Bronchial epithelial cell (primary cell): ENCODE results near the gene LRRFIP2. TPM values are rescaled to one million over a fixed set of nuclear protein-coding genes. Genes with fewer than 3 reads are reported as not detected.
A peak's percentile ranks its signal among the peaks of the same experiment; 100 is the strongest.
"Not testable (repeated sequence)": the region's sequence is repeated elsewhere in the genome, so short reads cannot be mapped to it uniquely, and the experiment has no call there.

Experiments
- DNase-seq: peaks from one replicate; pipeline ENCODE4 v3.0.0-alpha.2; 2010; ENCODE audit warnings: low read depth
- FAIRE-seq: peaks from 2 replicates; lab custom pipeline; 2011; peaks lifted over from hg19 to GRCh38; lab: Jason Lieb, UNC
- H3K27me3 ChIP-seq: 2 replicates; pipeline ENCODE4 v1.5.1; 2011; ENCODE audit warnings: low read length; ENCODE audit not compliant: control insufficient read depth, insufficient read depth
- H3K36me3 ChIP-seq: 2 replicates; pipeline ENCODE4 v1.5.1; 2011; ENCODE audit warnings: low read length; ENCODE audit not compliant: control insufficient read depth, insufficient read depth
- H3K4me3 ChIP-seq: 2 replicates; pipeline ENCODE4 v1.5.1; 2011; ENCODE audit warnings: mild to moderate bottlenecking, low read depth, low read length, control low read depth
- total RNA-seq: library from RNA; depleted of rRNA; stranded (reverse); fragments of >200 nt; gene quantifications from 2 replicates; pipeline ENCODE4 v1.2.1, GENCODE V29; 2014
- TF ChIP-seq, protein P1 (sequence below): IDR thresholded peaks from 2 replicates; pipeline ENCODE4 v1.5.1; 2011; ENCODE audit warnings: mild to moderate bottlenecking, moderate library complexity, low read length, control low read depth, inconsistent platforms; ENCODE audit not compliant: insufficient read depth, severe bottlenecking

The LRRFIP2 gene, protein sequence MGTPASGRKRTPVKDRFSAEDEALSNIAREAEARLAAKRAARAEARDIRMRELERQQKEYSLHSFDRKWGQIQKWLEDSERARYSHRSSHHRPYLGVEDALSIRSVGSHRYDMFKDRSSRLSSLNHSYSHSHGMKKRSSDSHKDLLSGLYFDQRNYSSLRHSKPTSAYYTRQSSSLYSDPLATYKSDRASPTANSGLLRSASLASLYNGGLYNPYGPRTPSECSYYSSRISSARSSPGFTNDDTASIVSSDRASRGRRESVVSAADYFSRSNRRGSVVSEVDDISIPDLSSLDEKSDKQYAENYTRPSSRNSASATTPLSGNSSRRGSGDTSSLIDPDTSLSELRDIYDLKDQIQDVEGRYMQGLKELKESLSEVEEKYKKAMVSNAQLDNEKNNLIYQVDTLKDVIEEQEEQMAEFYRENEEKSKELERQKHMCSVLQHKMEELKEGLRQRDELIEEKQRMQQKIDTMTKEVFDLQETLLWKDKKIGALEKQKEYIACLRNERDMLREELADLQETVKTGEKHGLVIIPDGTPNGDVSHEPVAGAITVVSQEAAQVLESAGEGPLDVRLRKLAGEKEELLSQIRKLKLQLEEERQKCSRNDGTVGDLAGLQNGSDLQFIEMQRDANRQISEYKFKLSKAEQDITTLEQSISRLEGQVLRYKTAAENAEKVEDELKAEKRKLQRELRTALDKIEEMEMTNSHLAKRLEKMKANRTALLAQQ
- total RNA-seq, result 67.7 and 113 TPM in 2 replicates

DNA sequence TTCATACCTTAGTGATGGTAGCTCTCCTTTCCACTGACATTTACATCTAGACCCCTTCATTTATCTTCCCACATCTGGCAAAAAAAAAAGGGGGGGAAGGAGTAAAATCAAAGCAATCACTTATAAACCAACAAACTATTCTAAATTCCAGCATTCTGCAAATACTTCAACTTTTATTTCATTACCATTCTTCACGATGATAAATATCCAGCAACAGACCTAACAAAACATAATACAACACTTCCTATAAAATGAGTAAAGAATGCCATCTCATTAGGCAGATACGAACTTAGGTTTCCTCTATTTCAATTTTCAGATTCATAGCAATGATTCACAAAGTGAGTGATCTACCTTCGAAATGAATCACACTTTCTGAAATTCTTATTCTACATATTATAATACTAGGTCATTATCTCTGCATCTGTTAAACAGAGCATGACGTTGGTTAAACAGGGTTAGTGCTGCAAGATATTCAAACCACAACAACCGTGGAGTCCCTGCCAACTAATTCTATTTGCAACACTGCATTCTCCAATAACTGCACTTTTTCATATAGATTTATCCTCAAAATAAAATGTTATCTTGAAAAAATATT is at the start of gene LRRFIP2:
TSS of gene LRRFIP2 (minus strand) at position 51 of the 595 bp plus-strand sequence. CDS start 25,599 bp downstream, outside the sequence.
- TF ChIP-seq, protein P1, sequence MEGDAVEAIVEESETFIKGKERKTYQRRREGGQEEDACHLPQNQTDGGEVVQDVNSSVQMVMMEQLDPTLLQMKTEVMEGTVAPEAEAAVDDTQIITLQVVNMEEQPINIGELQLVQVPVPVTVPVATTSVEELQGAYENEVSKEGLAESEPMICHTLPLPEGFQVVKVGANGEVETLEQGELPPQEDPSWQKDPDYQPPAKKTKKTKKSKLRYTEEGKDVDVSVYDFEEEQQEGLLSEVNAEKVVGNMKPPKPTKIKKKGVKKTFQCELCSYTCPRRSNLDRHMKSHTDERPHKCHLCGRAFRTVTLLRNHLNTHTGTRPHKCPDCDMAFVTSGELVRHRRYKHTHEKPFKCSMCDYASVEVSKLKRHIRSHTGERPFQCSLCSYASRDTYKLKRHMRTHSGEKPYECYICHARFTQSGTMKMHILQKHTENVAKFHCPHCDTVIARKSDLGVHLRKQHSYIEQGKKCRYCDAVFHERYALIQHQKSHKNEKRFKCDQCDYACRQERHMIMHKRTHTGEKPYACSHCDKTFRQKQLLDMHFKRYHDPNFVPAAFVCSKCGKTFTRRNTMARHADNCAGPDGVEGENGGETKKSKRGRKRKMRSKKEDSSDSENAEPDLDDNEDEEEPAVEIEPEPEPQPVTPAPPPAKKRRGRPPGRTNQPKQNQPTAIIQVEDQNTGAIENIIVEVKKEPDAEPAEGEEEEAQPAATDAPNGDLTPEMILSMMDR, result no peak
- DNase-seq (peak; percentile 92), FAIRE-seq (no peak)
- H3K4me3 ChIP-seq, result peak within 1 kb of the TSS; percentile 95
- H3K27me3 ChIP-seq, result no peaks in the 10 kb centered on the region
- peaks cover 5% of the 10 kb centered on the region for H3K36me3 ChIP-seq

DNA sequence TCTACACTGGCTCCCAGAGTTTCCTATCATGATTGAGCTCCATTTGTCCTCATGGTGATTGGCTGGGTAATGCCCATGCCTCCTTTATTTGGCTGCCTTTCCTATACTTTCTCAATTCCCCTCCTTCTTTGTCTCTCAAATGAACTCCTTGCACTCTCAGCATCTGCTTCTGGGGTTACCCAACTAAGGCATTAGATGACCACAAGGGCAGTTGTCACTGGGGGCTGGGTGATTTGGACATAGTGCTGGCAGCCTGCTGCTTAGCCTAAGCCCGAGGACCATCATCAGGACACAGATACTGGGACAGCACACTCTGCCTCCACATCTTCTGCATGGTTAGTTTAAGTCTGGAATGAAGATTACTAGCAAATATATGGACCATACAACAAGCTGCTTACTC is 49.2 kb upstream of the LRRFIP2 start:
- TF ChIP-seq, protein P1, result no peak
- H3K4me3 ChIP-seq, result no peak overlapping the region
- no peak for DNase-seq
- no peak for FAIRE-seq
- H3K27me3 ChIP-seq, result no peaks in the 10 kb centered on the region
- no peaks in the 10 kb centered on the region for H3K36me3 ChIP-seq

DNA sequence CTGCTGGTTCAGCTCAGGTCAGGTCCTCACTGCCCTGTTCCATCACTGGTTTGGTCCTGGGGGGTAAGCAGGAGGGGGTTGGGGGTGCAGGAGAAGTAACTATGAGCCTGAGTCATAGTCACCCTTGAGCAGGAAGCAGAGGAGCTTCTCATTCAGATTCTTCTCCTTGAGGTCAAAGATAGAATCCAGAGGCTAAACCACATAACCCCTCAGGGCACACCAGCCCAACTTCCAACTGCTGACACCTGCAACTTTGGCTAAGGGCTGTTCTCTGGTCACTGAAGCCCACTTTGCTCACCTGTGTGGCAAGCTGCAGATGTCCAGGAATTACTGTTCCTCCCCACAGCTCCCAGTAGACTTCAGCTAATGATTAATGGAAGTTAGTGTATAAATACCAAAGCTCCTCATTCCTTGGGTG is 48.8 kb upstream of the LRRFIP2 start:
- TF ChIP-seq, protein P1, result no peak
- Histone ChIP-seq H3K27me3 (no peaks in the 10 kb centered on the region), H3K36me3 (no peaks in the 10 kb centered on the region), H3K4me3 (no peak overlapping the region)
- FAIRE-seq (peak; percentile 75), DNase-seq (no peak)

DNA sequence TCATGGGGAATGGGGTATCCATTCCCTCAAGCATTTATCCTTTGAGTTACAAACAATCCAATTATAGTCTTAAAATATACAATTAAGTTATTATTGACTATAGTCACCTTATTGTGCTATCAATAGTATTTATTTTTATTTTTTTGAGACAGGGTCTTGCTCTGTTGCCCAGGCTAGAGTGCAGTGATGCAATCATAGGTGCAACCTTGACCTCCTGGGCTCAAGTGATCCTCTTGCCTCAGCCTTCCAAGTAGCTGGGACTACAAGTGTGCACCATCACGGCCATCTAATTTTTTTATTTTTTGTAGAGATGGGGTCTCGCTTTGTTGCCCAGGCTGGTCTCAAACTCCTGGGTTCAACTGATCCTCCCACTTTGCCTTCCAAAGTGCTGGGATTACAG is 48.2 kb upstream of the LRRFIP2 start:
- H3K36me3 ChIP-seq, H3K27me3 ChIP-seq, DNase-seq, FAIRE-seq, H3K4me3 ChIP-seq: not testable (repeated sequence)

DNA sequence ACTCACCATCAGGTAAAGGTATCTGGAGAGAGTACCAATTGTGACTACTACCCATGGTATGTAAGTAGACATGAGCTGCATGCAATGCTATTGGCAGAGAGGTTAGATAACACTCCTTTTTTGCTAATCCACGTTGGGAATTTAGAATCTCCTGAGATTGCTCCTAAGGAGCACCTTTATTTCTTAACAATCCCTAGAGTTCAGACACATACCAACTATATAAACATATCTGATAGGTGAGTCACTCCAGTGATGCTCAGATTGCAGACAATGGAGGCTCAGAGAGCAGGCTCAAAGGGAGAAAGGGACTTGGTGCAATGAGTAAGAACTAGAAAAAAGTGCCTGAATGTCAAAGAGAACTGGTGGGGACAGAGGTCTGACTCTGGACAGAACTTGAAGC is 47.0 kb upstream of the LRRFIP2 start:
- H3K27me3 ChIP-seq, result no peaks in the 10 kb centered on the region
- no peak for FAIRE-seq
- no peak overlapping the region for H3K4me3 ChIP-seq
- TF ChIP-seq, protein P1, result no peak
- no peaks in the 10 kb centered on the region for H3K36me3 ChIP-seq
- peak; percentile 96 for DNase-seq

DNA sequence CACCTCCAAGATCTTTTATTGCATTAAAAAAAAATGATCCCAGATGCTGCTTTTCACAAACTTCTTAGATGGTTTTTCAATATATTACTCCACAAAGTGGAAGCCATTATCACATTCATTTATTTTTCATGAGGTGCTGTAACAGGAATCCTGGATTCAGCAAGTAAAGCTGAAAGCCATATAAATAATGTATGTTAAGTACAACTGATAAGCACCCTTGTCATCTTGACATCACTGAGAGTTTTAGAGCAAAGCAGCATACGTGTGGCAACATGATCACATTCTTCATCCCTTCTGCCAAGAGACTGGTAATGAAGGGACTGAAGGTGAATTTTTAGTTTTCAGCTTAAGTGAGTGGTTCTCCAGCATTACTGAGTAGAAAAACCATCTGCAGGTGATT is 44.9 kb upstream of the LRRFIP2 start:
- H3K4me3 ChIP-seq, result no peak overlapping the region
- H3K36me3 ChIP-seq, result no peaks in the 10 kb centered on the region
- no peaks in the 10 kb centered on the region for H3K27me3 ChIP-seq
- FAIRE-seq (no peak), DNase-seq (peak; percentile 88)
- TF ChIP-seq, protein P1, result no peak
